GM18498 (cell line): ENCODE measurements around the gene SVEP1.
"Not testable (repeated sequence)": the region's sequence is repeated elsewhere in the genome, so short reads cannot be mapped to it uniquely, and the experiment has no call there.

Source experiments
- ATAC-seq: cut with Tn5 transposase; IDR thresholded peaks from one replicate; pipeline ENCODE4 v1.9.1; 2021; ENCODE audit warnings: mild to moderate bottlenecking, moderate library complexity; ENCODE audit not compliant: unreplicated experiment

The SVEP1 gene

GRCh38 chr9:110451726-110452125 lies 127.8 kb downstream of the SVEP1 start:
- no peak for ATAC-seq

- no peak for ATAC-seq
These were observed 132.1 kb downstream of the SVEP1 start for GRCh38 chr9:110447476-110447875.

GRCh38 chr9:110446171-110446570 lies 133.4 kb downstream of the SVEP1 start:
- ATAC-seq: no peak

- ATAC-seq: no peak
These were observed 134.6 kb downstream of the SVEP1 start for GRCh38 chr9:110444911-110445310.

GRCh38 chr9:110443866-110444220 lies 135.7 kb downstream of the SVEP1 start:
- ATAC-seq: no peak

GRCh38 chr9:110443146-110443865 lies 136.2 kb downstream of the SVEP1 start:
- no peak for ATAC-seq

GRCh38 chr9:110440796-110441195 lies 138.7 kb downstream of the SVEP1 start:
- no peak for ATAC-seq

GRCh38 chr9:110440172-110440571 lies 139.4 kb downstream of the SVEP1 start:
- ATAC-seq: no peak

- no peak for ATAC-seq
These were observed 147.3 kb downstream of the SVEP1 start for GRCh38 chr9:110432253-110432652.

- ATAC-seq: no peak
These were observed 150.1 kb downstream of the SVEP1 start for GRCh38 chr9:110429453-110429852.

GRCh38 chr9:110427497-110428104 lies 151.9 kb downstream of the SVEP1 start:
- peak; percentile 61 for ATAC-seq

- ATAC-seq: no peak
These were observed 153.4 kb downstream of the SVEP1 start for GRCh38 chr9:110426052-110426709.

- ATAC-seq: no peak
These were observed 165.1 kb downstream of the SVEP1 start for GRCh38 chr9:110414471-110414870.

GRCh38 chr9:110410961-110411360 lies 168.6 kb downstream of the SVEP1 start:
- no peak for ATAC-seq

GRCh38 chr9:110408598-110408997 lies 170.9 kb downstream of the SVEP1 start:
- no peak for ATAC-seq

GRCh38 chr9:110405858-110406443 lies 173.6 kb downstream of the SVEP1 start:
- ATAC-seq: no peak

GRCh38 chr9:110404473-110404872 lies 175.1 kb downstream of the SVEP1 start:
- no peak for ATAC-seq

- ATAC-seq: no peak
These were observed 179.6 kb downstream of the SVEP1 start for GRCh38 chr9:110399983-110400382.

GRCh38 chr9:110398992-110399391 lies 180.5 kb downstream of the SVEP1 start:
- not testable (repeated sequence) for ATAC-seq

- no peak for ATAC-seq
These were observed 187.6 kb downstream of the SVEP1 start for GRCh38 chr9:110391826-110392485.

- ATAC-seq: no peak
These were observed 190.3 kb downstream of the SVEP1 start for GRCh38 chr9:110389148-110389750.
